Thoracic aorta (tissue), 2 donors: ENCODE measurements around the gene DIP2C. TPM values are rescaled to one million over a fixed set of nuclear protein-coding genes. Genes with fewer than 3 reads are reported as not detected.

Experiments used
- ATAC-seq: fragments of 150-250 bp; one replicate; pipeline ENCODE4 v1.8.0; 2017; ENCODE audit warnings: low read depth; ENCODE audit not compliant: insufficient number of reproducible peaks, low FRiP score
- DNase-seq: peaks from one replicate; pipeline ENCODE4 v3.0.0-alpha.2; 2020; ENCODE audit warnings: low spot score
- H3K27ac ChIP-seq, 2 donors: fragments of 200-600 bp; sonication (generic); 1 replicate in 1 of 2; 2 replicates in 1 of 2; pipeline ENCODE4 v1.5.1; 2016; ENCODE audit warnings: mild to moderate bottlenecking in 2 of 2, moderate library complexity in 2 of 2
- H3K27me3 ChIP-seq: fragments of 200-600 bp; sonication (generic); replicated peaks from 2 replicates; pipeline ENCODE4 v1.6.0; 2016; ENCODE audit warnings: mild to moderate bottlenecking; ENCODE audit not compliant: insufficient read depth
- H3K36me3 ChIP-seq: fragments of 200-600 bp; sonication (generic); one replicate; pipeline ENCODE4 v1.5.1; 2016
- H3K4me1 ChIP-seq, 2 donors: fragments of 200-600 bp; sonication (generic); 1 replicate in 1 of 2; 2 replicates in 1 of 2; pipeline versions ENCODE4 v1.5.1 to v1.6.0; 2016; ENCODE audit warnings: low read depth in 2 of 2, mild to moderate bottlenecking in 1 of 2; ENCODE audit not compliant: control insufficient read depth in 1 of 2
- H3K4me3 ChIP-seq: fragments of 200-600 bp; sonication (generic); 2 replicates; pipeline ENCODE4 v1.5.1; 2016; ENCODE audit warnings: mild to moderate bottlenecking
- H3K9me3 ChIP-seq: fragments of 200-600 bp; sonication (generic); 2 replicates; pipeline ENCODE4 v1.5.1; 2016
- total RNA-seq, 2 donors: library from RNA; depleted of rRNA; stranded (reverse); fragments of >200 nt; gene quantifications; one replicate each; pipeline versions ENCODE4 v1.1.0 to v1.2.3, GENCODE V29; 2016
- TF ChIP-seq, protein P1 (sequence below): fragments of 200-600 bp; sonication (generic); IDR thresholded peaks from one replicate; pipeline ENCODE4 v1.5.1; 2019; ENCODE audit warnings: antibody characterized with exemption

The DIP2C gene
- total RNA-seq, 2 donors from 2014 or later, result 36.8 to 44.0 TPM

DNA sequence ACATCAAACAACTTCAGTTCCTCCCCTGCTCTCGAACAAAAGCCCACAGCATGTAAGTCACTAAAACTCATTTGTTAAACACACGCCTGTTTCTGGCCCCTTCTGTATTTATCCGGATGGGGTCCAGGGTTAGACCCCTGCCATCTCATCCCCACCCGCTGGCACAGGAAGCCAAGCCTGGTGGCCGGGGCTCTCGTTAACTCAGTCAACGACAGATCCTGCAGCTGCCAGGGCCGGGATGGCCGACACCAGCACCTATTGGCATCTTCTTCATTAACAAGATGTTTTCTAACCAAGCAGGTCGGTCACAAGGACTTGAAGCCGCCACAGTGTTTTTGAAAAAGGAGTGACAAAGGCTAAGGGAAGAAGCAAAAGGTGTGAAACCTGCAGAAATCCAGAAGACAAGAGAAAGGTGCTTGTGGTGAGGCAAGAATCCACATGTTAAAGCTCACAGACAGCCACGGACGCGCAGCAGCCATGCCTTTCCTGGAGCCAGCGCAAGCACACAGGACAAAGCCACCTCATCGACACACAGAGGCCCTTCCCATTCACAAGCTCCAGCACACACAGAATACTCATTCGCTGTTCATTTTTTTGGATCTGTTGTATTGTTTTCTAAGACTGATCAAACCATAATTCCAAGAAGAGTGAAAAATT, 202.7 kb downstream of the DIP2C start:
- ATAC-seq (no peak), DNase-seq (no peak)
- no peaks in the 10 kb centered on the region for H3K36me3 ChIP-seq
- TF ChIP-seq, protein P1, sequence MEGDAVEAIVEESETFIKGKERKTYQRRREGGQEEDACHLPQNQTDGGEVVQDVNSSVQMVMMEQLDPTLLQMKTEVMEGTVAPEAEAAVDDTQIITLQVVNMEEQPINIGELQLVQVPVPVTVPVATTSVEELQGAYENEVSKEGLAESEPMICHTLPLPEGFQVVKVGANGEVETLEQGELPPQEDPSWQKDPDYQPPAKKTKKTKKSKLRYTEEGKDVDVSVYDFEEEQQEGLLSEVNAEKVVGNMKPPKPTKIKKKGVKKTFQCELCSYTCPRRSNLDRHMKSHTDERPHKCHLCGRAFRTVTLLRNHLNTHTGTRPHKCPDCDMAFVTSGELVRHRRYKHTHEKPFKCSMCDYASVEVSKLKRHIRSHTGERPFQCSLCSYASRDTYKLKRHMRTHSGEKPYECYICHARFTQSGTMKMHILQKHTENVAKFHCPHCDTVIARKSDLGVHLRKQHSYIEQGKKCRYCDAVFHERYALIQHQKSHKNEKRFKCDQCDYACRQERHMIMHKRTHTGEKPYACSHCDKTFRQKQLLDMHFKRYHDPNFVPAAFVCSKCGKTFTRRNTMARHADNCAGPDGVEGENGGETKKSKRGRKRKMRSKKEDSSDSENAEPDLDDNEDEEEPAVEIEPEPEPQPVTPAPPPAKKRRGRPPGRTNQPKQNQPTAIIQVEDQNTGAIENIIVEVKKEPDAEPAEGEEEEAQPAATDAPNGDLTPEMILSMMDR, result no peak
- H3K4me3 ChIP-seq, result no peak overlapping the region
- H3K27me3 ChIP-seq, result no peaks in the 10 kb centered on the region
- H3K27ac ChIP-seq, result no peak overlapping the region
- H3K9me3 ChIP-seq, result no peaks in the 10 kb centered on the region
- H3K4me1 ChIP-seq, result peaks cover 9 to 17% of the 10 kb centered on the region in 2 donors

DNA sequence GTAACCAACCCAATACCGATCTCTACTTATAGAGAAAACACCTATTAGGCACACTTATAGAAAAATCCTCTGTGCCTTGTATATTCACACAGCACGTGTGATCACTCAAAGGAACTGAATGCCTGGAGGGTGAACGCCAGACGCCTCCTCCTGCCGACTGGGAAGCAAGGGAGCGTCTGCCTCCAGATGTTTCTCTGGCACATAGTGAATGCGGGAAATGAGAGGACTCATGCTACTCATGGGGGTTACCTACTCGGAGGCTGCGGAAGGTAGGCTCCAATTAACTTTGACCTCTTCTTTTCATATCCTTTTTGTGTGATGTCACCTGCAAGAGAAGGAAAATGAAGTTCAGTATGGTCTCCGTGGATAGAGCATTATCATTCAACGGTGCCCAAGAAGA, 203.3 kb downstream of the DIP2C start:
- DNase-seq (no peak), ATAC-seq (no peak)
- Histone ChIP-seq H3K4me1 (peaks cover 4 to 11% of the 10 kb centered on the region in 2 donors), H3K9me3 (no peaks in the 10 kb centered on the region), H3K4me3 (no peak overlapping the region), H3K27ac (no peak overlapping the region), H3K36me3 (no peaks in the 10 kb centered on the region), H3K27me3 (no peaks in the 10 kb centered on the region)
- TF ChIP-seq, protein P1, result no peak

DNA sequence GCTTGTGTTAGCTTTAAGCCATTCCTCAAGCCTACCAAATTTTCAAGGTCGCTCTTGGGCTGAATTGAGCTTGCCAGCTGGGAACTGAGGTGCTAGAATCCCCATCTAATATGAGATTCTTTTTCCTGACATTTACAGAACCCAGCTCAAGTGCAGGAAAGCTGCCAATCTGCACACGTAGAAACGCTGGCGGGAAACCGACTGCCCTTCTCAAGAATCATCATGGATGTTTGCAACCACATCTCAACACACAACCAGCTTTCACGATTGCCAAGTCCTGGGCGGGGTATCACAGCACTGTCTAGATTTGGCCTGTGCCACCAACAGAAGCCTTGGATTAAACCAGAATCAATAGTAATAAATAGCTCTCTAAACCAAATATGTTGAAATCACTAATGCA, 203.7 kb downstream of the DIP2C start:
- H3K27ac ChIP-seq, result peak overlapping the region in 1 of 2 donors; percentile 69
- H3K27me3 ChIP-seq, result no peaks in the 10 kb centered on the region
- H3K4me1 ChIP-seq, result peaks cover 2 to 7% of the 10 kb centered on the region in 2 donors
- no peaks in the 10 kb centered on the region for H3K36me3 ChIP-seq
- TF ChIP-seq, protein P1, result no peak
- no peaks in the 10 kb centered on the region for H3K9me3 ChIP-seq
- no peak overlapping the region for H3K4me3 ChIP-seq
- ATAC-seq (no peak), DNase-seq (no peak)

DNA sequence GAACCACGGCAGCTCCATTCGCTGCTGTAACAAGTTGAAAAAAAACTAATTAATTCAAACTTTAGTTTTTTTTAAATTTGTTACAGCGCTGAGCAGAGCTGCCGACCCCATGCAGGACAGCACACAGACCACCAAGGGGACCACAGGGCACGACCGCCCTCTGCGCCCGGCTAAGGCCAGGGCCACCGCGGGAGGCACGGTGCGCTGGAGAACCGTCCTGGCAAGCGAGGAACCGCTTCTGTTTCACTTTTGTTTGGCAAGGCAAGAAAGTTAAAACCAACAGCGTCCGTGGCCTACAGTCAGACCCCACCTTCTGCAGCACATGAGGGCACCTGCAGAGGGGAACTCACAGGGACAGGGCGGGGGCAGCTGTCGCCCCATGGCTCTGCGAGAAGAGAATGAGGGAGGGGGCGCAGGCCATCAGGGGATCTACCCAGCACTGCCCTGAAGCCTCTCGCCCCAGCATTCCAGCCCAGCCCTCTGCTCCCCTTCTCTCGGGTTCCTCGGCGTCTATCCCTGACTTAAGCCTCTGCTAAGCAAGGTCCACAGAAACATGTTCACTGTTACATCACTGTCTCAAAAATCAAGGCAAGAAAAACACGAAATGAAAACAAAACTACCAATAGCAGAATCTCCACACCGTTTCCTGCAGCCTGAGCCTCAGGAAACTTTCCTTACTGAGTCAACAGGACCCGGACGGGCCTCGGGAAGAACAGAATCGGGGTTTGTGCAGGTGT, 204.4 kb downstream of the DIP2C start:
- ATAC-seq (no peak), DNase-seq (no peak)
- Histone ChIP-seq H3K27ac (peak overlapping the region; percentile 56 to 69), H3K9me3 (no peaks in the 10 kb centered on the region), H3K27me3 (no peaks in the 10 kb centered on the region), H3K4me3 (peak overlapping the region; percentile 70), H3K36me3 (no peaks in the 10 kb centered on the region), H3K4me1 (peaks cover 0 to under 1% of the 10 kb centered on the region in 2 donors)
- TF ChIP-seq, protein P1, result no peak

DNA sequence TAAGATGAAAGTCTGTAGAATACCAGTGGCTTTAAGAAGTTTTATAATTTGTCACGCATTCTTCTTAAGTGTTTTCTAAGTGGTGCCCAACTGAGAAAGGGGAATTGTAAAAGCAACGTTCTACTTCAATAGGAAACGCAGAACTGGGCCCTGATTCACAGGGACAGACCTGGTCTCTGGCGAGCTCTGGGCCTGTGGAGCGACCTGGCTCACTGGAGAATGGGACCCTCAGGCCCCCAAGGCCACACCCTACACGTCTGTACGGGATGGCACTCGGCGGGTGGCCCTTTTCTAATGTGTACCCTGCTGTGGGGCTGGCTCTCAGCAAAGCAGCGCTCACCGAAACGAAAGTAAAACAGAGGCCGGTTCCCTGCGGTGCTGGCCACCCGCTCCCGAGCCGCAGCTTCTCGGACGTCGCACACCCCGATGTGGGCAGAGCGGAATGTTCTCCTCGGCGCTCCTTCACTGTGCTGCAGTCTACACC, 205.0 kb downstream of the DIP2C start:
- DNase-seq (no peak), ATAC-seq (no peak)
- no peaks in the 10 kb centered on the region for H3K27me3 ChIP-seq
- no peaks in the 10 kb centered on the region for H3K4me1 ChIP-seq
- peak overlapping the region; percentile 70 for H3K4me3 ChIP-seq
- H3K36me3 ChIP-seq, result no peaks in the 10 kb centered on the region
- H3K27ac ChIP-seq, result peak overlapping the region; percentile 56 to 69
- H3K9me3 ChIP-seq, result no peaks in the 10 kb centered on the region
- TF ChIP-seq, protein P1, result no peak
